ENCODE data around the gene EHD3.

DNA sequence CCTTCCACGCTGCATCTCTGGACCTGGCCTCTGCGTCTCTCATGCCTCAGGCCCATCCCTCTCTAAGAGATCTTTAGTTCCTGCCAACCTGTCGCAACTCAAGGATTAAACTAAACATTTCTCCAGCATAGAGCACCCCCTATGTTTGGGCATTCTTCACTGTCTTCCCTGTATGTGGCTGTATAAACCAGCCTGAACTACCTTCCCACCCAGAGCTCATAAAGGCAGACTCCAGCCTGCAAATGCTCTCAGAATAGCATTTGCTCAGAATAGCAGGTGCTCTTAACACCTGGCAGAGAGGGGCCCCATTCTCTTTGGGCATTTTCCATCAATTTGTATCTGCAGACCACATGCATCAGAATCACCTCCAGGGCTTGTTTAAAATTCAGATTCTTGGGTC is 83.4 kb downstream of the EHD3 start:
- TF ChIP-seq, protein P1, sequence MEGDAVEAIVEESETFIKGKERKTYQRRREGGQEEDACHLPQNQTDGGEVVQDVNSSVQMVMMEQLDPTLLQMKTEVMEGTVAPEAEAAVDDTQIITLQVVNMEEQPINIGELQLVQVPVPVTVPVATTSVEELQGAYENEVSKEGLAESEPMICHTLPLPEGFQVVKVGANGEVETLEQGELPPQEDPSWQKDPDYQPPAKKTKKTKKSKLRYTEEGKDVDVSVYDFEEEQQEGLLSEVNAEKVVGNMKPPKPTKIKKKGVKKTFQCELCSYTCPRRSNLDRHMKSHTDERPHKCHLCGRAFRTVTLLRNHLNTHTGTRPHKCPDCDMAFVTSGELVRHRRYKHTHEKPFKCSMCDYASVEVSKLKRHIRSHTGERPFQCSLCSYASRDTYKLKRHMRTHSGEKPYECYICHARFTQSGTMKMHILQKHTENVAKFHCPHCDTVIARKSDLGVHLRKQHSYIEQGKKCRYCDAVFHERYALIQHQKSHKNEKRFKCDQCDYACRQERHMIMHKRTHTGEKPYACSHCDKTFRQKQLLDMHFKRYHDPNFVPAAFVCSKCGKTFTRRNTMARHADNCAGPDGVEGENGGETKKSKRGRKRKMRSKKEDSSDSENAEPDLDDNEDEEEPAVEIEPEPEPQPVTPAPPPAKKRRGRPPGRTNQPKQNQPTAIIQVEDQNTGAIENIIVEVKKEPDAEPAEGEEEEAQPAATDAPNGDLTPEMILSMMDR (IDR thresholded peaks at IDR 0.05; ENCODE audit: insufficient read depth, low read depth, low read length), result no peak
- TF ChIP-seq EZH2 (IDR thresholded peaks at IDR 0.05; ENCODE audit: insufficient read depth, low read length), result no peak
